A673 (cell line): Measurements from ENCODE around the gene EBF4.

Experiments used
- EZH2 ChIP-seq: fragments of 200-600 bp; sonication (generic); IDR thresholded peaks from 2 replicates; pipeline ENCODE4 v1.6.1; 2017; ENCODE audit warnings: borderline replicate concordance, low read depth, mild to moderate bottlenecking, mixed read lengths, antibody characterized with exemption, low read length; ENCODE audit not compliant: poor library complexity, severe bottlenecking
- TF ChIP-seq, protein P1 (sequence below): fragments of 300-800, 200-600 bp; sonication (generic); conservative IDR thresholded peaks from 2 replicates; pipeline ENCODE4 v1.5.1; 2017; ENCODE audit warnings: low read depth, mild to moderate bottlenecking, antibody characterized with exemption, low read length, moderate library complexity, mixed read lengths

DNA sequence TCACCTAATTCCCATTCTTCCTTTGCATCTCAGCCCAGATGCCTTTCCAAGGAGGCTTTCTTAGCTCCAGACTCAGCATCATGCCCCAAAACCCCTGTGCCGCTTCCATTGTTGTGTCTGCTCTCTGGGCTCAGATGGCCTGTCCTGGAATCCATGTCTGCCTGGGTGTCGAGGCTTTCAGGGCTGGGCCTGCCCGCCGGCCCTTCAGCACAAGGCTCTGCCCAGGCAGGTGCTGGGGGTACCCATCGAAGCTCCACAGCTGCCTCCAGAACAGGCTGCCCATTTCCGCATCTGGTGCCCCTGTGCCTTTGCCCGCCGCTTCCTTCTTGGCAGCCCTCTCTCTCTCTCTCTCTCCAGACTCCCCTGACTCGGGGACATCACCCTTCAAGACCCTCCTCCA lies 106.7 kb downstream of the EBF4 start:
- TF ChIP-seq, protein P1, sequence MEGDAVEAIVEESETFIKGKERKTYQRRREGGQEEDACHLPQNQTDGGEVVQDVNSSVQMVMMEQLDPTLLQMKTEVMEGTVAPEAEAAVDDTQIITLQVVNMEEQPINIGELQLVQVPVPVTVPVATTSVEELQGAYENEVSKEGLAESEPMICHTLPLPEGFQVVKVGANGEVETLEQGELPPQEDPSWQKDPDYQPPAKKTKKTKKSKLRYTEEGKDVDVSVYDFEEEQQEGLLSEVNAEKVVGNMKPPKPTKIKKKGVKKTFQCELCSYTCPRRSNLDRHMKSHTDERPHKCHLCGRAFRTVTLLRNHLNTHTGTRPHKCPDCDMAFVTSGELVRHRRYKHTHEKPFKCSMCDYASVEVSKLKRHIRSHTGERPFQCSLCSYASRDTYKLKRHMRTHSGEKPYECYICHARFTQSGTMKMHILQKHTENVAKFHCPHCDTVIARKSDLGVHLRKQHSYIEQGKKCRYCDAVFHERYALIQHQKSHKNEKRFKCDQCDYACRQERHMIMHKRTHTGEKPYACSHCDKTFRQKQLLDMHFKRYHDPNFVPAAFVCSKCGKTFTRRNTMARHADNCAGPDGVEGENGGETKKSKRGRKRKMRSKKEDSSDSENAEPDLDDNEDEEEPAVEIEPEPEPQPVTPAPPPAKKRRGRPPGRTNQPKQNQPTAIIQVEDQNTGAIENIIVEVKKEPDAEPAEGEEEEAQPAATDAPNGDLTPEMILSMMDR = no peak
- no peak for TF ChIP-seq EZH2
